Endothelial cell of umbilical vein (primary cell): ENCODE measurements around the gene PTPMT1. TPM values are rescaled to one million over a fixed set of nuclear protein-coding genes. Genes with fewer than 3 reads are reported as not detected.

Source experiments
- BruUV-seq: library from RNA; stranded (reverse); fragments of 400-500 nt; replicated peaks from 2 replicates; lab custom pipeline; 2021; lab: Mats Ljungman, UMichigan
- CTCF ChIA-PET: fragments of 300-600, 350-600 bp; sonication (Branson Sonifier 250); formaldehyde crosslinking; loops from one replicate; lab custom pipeline; 2021; ENCODE audit warnings: antibody characterized with exemption, inconsistent platforms; lab: Charles Lee
- POLR2A ChIA-PET: fragments of 300-600, 350-600 bp; sonication (Branson Sonifier 250); formaldehyde crosslinking; loops from one replicate; lab custom pipeline; 2021; ENCODE audit warnings: antibody characterized with exemption, inconsistent platforms; lab: Charles Lee
- DNase-seq: peaks from one replicate; pipeline ENCODE4 v3.0.0-alpha.2; 2011; ENCODE audit warnings: low read depth, low spot score
- FAIRE-seq: peaks from 2 replicates; lab custom pipeline; 2011; peaks lifted over from hg19 to GRCh38; lab: Jason Lieb, UNC
- H2AFZ ChIP-seq: 2 replicates; pipeline ENCODE4 v1.6.0; 2012; ENCODE audit warnings: low read depth, low read length, control low read depth, inconsistent platforms
- H3K27ac ChIP-seq: 2 replicates; pipeline ENCODE4 v1.5.1; 2011; ENCODE audit warnings: low read depth, mild to moderate bottlenecking, control low read depth, low read length, moderate library complexity; ENCODE audit not compliant: insufficient read depth
- H3K27me3 ChIP-seq, 2 experiments: 2 replicates each; pipeline versions ENCODE4 v1.6.0 to v1.6.1; 2011; ENCODE audit warnings: low read length in 2 of 2, mixed read lengths in 1 of 2; ENCODE audit not compliant: control insufficient read depth in 2 of 2, insufficient read depth in 2 of 2
- H3K36me3 ChIP-seq, 2 experiments: 2 replicates in 1 of 2; 3 replicates in 1 of 2; pipeline ENCODE4 v1.5.1; 2011; ENCODE audit warnings: low read length in 2 of 2, mild to moderate bottlenecking in 1 of 2, moderate library complexity in 1 of 2; ENCODE audit not compliant: control insufficient read depth in 2 of 2, insufficient read depth in 2 of 2; ENCODE audit errors: extremely low read depth in 1 of 2
- H3K4me1 ChIP-seq: 3 replicates; pipeline ENCODE4 v1.5.1; 2011; ENCODE audit warnings: mild to moderate bottlenecking, low read length; ENCODE audit not compliant: control insufficient read depth, insufficient read depth; ENCODE audit errors: extremely low read depth
- H3K4me2 ChIP-seq: 2 replicates; pipeline ENCODE4 v1.6.1; 2011; ENCODE audit warnings: low read length, control low read depth, mixed read lengths; ENCODE audit not compliant: insufficient read depth
- H3K4me3 ChIP-seq, 3 experiments: fragments of 200-600 bp in 1 of 3; sonication (generic), shearing (Covaris generic) in 1 of 3; replicated peaks in 1 of 3; 2 replicates each; pipeline ENCODE4 v1.5.1; 2011 to 2016; ENCODE audit warnings: control low read depth in 3 of 3, low read length in 3 of 3, mild to moderate bottlenecking in 2 of 3, inconsistent platforms in 1 of 3, low read depth in 1 of 3, moderate library complexity in 1 of 3; ENCODE audit not compliant: insufficient read depth in 1 of 3
- H3K79me2 ChIP-seq: 2 replicates; pipeline ENCODE4 v1.6.0; 2012; ENCODE audit warnings: low read length, inconsistent platforms; ENCODE audit not compliant: control insufficient read depth, insufficient read depth
- H3K9ac ChIP-seq: replicated peaks from 2 replicates; pipeline ENCODE3; 2011; ENCODE audit warnings: low read length, control low read depth; ENCODE audit not compliant: insufficient read depth; ENCODE audit errors: extremely low read depth
- H3K9me1 ChIP-seq: replicated peaks from 3 replicates; pipeline ENCODE4 v1.6.0; 2011; ENCODE audit warnings: mild to moderate bottlenecking, low read length; ENCODE audit not compliant: control insufficient read depth, insufficient read depth; ENCODE audit errors: extremely low read depth
- H3K9me3 ChIP-seq: replicated peaks from 2 replicates; pipeline ENCODE4 v1.5.1; 2012; ENCODE audit warnings: low read length, inconsistent platforms; ENCODE audit not compliant: control insufficient read depth, insufficient read depth
- H4K20me1 ChIP-seq: replicated peaks from 2 replicates; pipeline ENCODE3; 2011; ENCODE audit warnings: mild to moderate bottlenecking, low read length; ENCODE audit not compliant: control insufficient read depth, insufficient read depth; ENCODE audit errors: extremely low read depth
- EZH2 ChIP-seq: IDR thresholded peaks from 2 replicates; pipeline ENCODE4 v1.6.1; 2012; ENCODE audit warnings: borderline replicate concordance, low read depth, mild to moderate bottlenecking, moderate library complexity, low read length, inconsistent platforms; ENCODE audit not compliant: severe bottlenecking
- FOS ChIP-seq: IDR thresholded peaks from 2 replicates; pipeline ENCODE4 v1.6.1; 2011; ENCODE audit warnings: mild to moderate bottlenecking, low read length, moderate library complexity, borderline replicate concordance; ENCODE audit not compliant: insufficient read depth
- GATA2 ChIP-seq: IDR thresholded peaks from 2 replicates; pipeline ENCODE4 v1.7.0; 2011; ENCODE audit warnings: low read depth, mild to moderate bottlenecking, moderate library complexity, mixed read lengths, low read length; ENCODE audit not compliant: insufficient read length, insufficient read depth
- JUN ChIP-seq: IDR thresholded peaks from 2 replicates; pipeline ENCODE4 v1.6.1; 2011; ENCODE audit warnings: borderline replicate concordance, low read depth; ENCODE audit not compliant: insufficient read length, insufficient read depth
- MYC ChIP-seq: IDR thresholded peaks from one replicate; pipeline ENCODE4 v1.6.1; 2011; ENCODE audit warnings: mild to moderate bottlenecking, low read depth, low read length
- POLR2AphosphoS5 ChIP-seq: IDR thresholded peaks from 2 replicates; pipeline ENCODE4 v1.6.1; 2012; ENCODE audit warnings: low read depth, mild to moderate bottlenecking, control low read depth, low read length, moderate library complexity; ENCODE audit not compliant: insufficient read depth
- dilution Hi-C: fragments of 300-500 bp; cut with MboI; formaldehyde crosslinking; loops from one replicate; pipeline ENCODE4 v1.15.0; 2019; ENCODE audit warnings: low sequenced_read_pairs; ENCODE audit not compliant: extremely low pct_ligation_motif_present
- intact Hi-C: fragments of 100-400 bp; cut with micrococcal nuclease; formaldehyde crosslinking; loops from one replicate; pipeline ENCODE4 v1.10.0; 2022
- polyA plus RNA-seq, 4 experiments: library from polyadenylated mRNA; depleted of rRNA in 3 of 4; stranded (reverse) in 3 of 4; unstranded in 1 of 4; fragments of >200 nt; gene quantifications; 2 replicates each; pipeline versions ENCODE4 v1.2.1 to v1.2.3, GENCODE V29; 2011 to 2012; ENCODE audit warnings: missing spikeins in 1 of 4
- total RNA-seq: library from RNA; stranded (reverse); gene quantifications from 2 replicates; pipeline ENCODE4 v1.2.3, GENCODE V29; 2021

PTPMT1 gene
- total and polyA plus RNA-seq, 2 donors (not counting 3 experiments of a cell fraction or from before 2014, with no cell fraction given) = 44.6 to 83.1 TPM

DNA sequence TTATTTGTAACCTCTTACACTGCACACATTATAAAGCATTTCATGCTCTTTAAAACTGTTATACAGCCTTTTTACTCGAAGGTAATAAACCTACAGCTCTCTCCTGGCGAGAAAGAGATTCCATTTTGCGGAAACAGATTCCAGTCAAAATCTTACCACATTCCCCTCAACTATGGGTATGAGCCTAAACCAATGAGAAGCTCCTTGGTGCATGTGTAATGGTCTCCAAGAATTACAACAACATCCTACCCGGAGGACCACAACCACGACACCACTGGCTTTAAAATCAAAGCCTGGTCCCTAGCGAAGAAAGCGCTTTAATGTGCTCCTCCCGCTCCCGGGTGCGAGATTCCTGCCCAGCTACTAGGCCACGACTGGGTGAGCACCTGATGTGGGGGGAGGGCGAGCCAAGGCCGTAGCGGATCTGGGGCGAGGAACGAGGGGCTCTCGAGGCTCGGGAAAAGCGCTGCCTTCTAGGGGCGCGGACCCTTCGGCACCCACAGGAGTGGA, 13.3 kb upstream of the PTPMT1 start:
- Histone ChIP-seq H2AFZ (peak overlapping the region; percentile 23), H3K79me2 (peaks cover 57% of the 10 kb centered on the region), H3K4me1 (peaks cover 9% of the 10 kb centered on the region), H3K4me2 (peak overlapping the region; percentile 59), H3K27ac (peak overlapping the region; percentile 33), H4K20me1 (peaks cover 8% of the 10 kb centered on the region), H3K27me3 (no peaks in the 10 kb centered on the region), H3K9me1 (no peaks in the 10 kb centered on the region), H3K4me3 (peak overlapping the region; percentile 69 to 75 (median 74)), H3K36me3 (no peaks in the 10 kb centered on the region), H3K9ac (peak overlapping the region; percentile 81), H3K9me3 (no peaks in the 10 kb centered on the region)
- no peak for TF ChIP-seq MYC
- TF ChIP-seq EZH2 = no peak
- no peak for TF ChIP-seq FOS
- no peak for TF ChIP-seq GATA2
- no peak for TF ChIP-seq POLR2AphosphoS5
- TF ChIP-seq JUN = no peak
- no TSS peak for BruUV-seq
- ChIA-PET POLR2A (interaction anchor here (0.7 to 1.8 kb wide), 3 partner anchors 11 to 1011 kb away, joined by 5 to 6 read pairs (median 5); no protein-coding TSS in a partner anchor), CTCF (interaction anchor here (0.9 to 4.2 kb wide), 12 partner anchors 9 to 178 kb away, joined by 3 to 41 read pairs (median 5); partner anchors contain the start of gene PTPMT1)
- dilution Hi-C loops = no loop called here
- peak; percentile 48 for DNase-seq
- intact Hi-C loops = loop anchor here (2.0 to 5.0 kb wide), 2 partner anchors 13 to 145 kb away; partner anchors contain the start of gene SLC39A13
- FAIRE-seq = peak; percentile 65
